Suprapubic skin (tissue), 3 donors: ENCODE data around the gene SLC11A1.

Source experiments
- CTCF ChIP-seq, 2 donors: fragments of 200-600 bp in 1 of 2; fragments of 450-650 bp in 1 of 2; sonication (generic) in 1 of 2; IDR thresholded peaks; one replicate each; pipeline ENCODE4 v1.5.1; 2016 to 2019; ENCODE audit warnings: antibody characterized with exemption in 2 of 2, mild to moderate bottlenecking in 1 of 2, moderate library complexity in 1 of 2
- POLR2AphosphoS5 ChIP-seq, 3 donors: sonication (generic); formaldehyde crosslinking; IDR thresholded peaks; one replicate each; pipeline ENCODE4 v1.6.1; 2017; ENCODE audit warnings: antibody characterized with exemption in 3 of 3

GRCh38 chr2:218418717-218419458 is 36.8 kb downstream of the SLC11A1 start, which contains the start of gene VIL1:
- TF ChIP-seq POLR2AphosphoS5 (IDR thresholded peaks at IDR 0.05) (no peak), CTCF (IDR thresholded peaks at IDR 0.05) (no peak)
